Spleen (tissue), 7 donors: ENCODE data around the gene GJA3.

ENCODE experiments used
- CTCF ChIP-seq, 11 experiments: fragments of 200-600 bp in 7 of 11; fragments of 450-650 bp in 4 of 11; sonication (generic) in 4 of 11; IDR thresholded peaks in 8 of 11; conservative IDR thresholded peaks in 3 of 11; 1 replicate in 7 of 11; 2 replicates in 4 of 11; pipeline versions ENCODE4 v1.4.0 to v1.8.0; 2016 to 2021; ENCODE audit warnings: antibody characterized with exemption in 11 of 11, inconsistent platforms in 4 of 11, mild to moderate bottlenecking in 1 of 11
- POLR2A ChIP-seq, 3 donors: fragments of 450-650 bp; IDR thresholded peaks; one replicate each; pipeline ENCODE4 v1.5.1; 2017; ENCODE audit warnings: antibody characterized with exemption in 3 of 3, mild to moderate bottlenecking in 1 of 3
- donor health status: DM: no; HTN: no; CAD: no; lungs with moderate emphysema.
- donor health status: DM: no; HTN: no; CAD: no.
- donor health status: DM: no; HTN: no; CAD: no.

DNA sequence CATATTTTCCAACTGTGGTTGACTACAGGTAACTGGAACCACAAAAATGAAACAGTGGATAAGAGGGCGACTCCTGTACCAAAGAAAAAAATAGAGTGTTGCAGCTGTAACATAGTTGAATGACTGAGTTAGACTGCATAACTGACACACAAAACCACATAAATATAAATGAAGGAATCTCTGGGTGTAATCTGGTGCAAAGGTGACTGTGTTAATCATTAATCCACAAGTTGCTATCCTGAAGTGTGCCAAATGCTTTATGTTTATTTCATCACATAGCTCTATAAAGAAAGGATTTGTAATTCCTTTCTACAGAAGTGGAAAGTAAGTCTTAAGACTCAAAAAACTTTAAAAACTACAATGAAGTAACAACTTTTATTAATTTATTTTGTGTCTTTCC, 37.9 kb upstream of the GJA3 start:
- TF ChIP-seq POLR2A (IDR thresholded peaks at IDR 0.05): no peak
- TF ChIP-seq CTCF (IDR thresholded peaks at IDR 0.05 in 8 of 11, conservative IDR thresholded peaks at IDR 0.05 in 3 of 11): no peak
